Activated T-helper 1 cell treated with anti-CD3 and anti-CD28 coated beads, Interleukin-2, amount 50 U/mL, for 16 hours (primary cell): ENCODE data around the gene RNPEP.
"Not testable (repeated sequence)": the region's sequence is repeated elsewhere in the genome, so short reads cannot be mapped to it uniquely, and the experiment has no call there.

Source experiments
- DNase-seq, 2 donors: peaks; one replicate each; pipeline ENCODE4 v3.0.0-alpha.2; 2020; ENCODE audit warnings: low read depth in 1 of 2, low spot score in 1 of 2

RNPEP gene

DNA sequence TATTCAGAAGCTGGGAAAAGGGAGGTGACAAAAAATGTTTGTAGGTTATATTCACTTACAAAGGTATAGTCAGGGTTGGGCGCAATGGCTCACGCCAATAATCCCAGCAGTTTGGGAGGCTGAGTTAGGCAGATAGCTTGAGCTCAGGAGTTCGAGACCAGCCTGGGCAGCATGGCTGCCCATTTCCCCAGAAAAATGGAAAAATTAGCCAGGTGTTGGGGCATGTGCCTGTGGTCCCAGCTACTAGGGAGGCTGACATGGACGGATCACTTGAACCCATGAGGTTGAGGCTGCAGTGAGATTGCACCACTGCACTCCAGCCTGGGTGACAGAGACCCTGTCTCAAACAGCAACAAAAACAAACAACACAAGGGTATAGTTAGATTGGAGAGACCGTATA is 24.1 kb upstream of the RNPEP start:
- DNase-seq, result no peak

DNA sequence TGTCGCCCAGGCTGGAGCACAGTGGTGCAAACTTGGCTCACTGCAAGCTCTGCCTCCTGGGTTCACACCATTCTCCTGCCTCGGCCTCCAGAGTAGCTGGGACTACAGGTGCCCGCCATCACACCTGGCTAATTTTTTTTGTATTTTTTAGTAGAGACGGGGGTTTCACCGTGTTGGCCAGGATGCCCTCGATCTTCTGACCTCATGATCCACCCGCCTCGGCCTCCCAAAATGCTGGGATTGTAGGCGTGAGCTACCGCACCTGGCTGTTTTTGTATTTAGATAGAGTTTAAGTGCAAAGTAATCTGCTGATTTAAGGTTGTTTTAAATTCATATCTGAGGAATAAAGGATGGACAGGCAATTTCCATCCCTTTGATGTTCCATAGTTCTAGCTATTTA is 20.1 kb upstream of the RNPEP start:
- DNase-seq, result not testable (repeated sequence)

DNA sequence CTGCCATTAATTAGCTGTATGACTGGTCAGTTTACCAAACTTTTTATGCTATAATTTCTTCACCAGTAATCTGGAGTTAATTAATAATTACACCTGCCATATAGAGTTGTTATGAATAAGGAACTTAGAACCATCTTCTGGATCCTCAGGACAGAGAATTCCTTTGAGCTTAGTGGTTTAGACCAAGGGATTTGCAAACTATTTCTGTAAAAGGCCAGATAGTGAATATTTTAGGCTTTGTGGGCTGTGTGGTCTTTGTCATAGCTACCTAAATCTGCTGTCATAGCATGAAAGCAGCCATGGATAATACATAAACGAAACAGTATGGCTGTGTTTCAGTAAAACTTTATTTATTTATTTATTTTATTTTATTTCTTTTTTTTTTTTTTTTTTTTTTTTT is 18.2 kb upstream of the RNPEP start:
- no peak for DNase-seq

DNA sequence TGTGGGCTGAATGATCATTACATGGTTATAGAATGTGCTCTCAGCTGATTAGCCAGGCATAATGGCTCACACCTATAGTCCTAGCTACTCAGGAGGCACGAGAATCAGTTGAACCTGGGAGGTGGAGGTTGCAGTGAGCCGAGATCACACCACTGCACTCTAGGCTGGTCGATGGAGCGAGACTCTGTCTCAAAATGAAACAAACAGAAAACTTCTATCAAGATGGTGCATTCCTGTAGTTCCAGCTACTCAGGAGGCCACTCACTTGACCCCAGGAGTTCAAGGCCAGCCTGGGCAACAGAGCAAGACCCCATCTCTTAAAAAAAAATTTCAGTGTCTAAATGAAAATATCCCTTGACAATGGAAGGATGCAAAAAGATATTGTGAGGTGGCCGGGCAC is 16.3 kb upstream of the RNPEP start:
- DNase-seq, result no peak

DNA sequence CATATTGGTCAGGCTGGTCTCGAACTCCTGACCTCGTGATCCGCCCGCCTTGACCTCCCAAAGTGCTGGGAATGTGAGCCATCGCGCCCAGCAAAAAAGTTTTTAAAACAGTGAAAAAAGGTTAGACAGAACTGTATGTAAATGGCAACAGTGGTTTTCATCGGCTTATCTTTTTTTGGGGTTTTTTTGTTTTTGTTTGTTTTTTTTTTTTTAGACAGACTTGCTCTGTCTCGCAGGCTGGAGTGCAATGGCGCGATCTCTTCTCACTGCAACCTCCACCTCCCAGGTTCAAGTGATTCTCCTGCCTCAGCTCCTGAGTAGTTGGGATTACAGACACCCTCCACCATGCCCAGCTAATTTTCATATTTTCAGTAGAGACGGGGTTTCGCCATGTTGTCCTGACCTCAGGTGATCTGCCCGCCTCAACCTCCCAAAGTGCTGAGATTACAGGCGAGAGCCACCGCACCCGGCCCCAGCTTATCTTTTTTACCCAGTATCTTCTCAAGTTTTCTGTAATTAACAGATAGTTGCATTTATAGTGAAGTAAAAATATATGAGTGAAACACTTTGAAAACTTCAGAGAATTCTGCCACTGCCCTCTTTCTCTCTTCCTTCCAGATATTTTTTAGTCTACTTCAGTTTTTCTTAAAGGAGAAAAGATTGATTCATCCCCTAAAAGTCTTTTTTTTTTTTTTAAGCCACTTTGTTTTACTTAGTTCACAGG is 14.1 kb upstream of the RNPEP start:
- DNase-seq, result no peak

DNA sequence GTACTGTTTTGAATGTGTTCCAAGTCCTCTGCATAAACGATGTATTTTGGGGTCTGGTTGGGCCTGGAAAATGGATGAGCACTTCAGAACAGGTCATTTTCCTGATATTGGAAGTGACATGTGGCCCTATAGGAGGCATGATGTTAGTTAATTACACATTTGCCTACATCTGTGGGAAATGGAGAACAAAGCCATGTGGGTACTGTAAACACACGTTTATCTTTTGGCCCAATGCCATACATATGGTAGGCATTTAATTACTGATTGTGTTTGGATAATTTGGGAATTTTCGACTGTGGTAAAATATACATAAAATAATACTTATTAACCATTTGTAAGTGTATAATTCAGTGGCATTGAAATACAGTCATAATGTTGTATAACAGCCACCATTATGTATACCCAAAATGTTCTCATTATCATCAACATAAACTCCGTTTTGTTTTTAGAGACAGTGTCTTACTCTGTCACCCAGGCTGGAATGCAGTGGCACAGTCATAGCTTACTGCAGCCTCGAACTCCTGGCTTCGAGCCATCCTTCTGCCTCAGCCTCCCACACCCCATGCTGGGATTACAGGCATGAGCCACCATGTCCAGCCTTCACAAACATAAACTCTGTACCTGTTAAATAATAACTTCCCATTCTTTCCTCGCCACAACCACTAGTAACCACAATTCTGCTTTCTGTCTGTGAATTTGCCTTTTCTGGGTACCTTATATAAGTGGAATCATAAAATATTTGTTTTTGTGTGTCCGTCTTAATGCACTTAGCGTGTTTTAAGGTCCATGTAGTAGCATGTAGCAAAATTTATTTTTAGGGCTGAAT is 11.9 kb upstream of the RNPEP start:
- no peak for DNase-seq

DNA sequence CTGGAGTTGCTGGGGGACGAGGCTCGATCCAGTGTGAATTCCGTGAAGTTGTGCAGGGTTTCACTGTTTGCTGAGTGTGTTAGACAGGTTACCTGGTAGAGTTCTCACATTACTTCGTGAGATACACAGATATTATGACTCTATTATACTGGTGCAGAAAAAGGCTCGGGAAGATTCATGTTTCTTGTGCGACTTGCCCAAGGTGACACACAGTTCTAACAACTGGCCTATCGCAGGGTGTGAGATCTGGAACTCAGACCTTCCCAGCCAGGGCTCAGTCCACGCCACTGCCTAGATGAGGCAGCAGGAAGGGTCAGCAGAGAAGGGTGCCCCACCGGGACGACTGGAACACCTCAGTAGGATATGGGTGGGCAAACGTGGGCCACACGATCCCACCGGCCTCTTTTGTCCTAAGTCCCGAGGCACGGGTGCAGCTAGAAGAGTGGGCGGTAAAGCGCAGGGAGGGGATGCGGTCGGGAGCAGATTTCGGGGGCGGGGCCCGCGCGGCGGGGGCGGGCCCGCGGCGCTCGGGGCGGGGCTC is 296 bp upstream of the RNPEP start:
- peak; percentile 37 to 50 for DNase-seq

DNA sequence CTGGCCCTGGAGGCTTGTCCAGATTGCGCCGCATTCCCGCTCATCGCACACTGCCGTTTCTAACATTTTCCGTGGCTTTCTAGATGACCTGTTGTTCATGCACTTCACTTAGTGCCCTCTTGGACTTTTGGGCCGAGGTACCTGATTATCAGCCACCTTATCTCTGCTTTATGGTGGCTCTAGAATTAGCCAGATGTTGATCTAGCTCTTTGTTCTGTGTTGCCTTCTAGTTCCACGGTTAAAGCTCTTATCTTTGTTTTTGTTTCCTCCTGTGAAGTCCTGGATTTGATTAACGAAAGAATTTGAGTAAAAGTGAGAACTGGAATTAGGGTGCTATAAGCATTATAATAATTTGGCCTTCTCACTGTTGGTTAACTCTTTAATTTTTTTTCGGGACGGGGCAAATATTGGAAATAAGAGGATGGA is 945 bp downstream of the RNPEP start:
- DNase-seq, result no peak

DNA sequence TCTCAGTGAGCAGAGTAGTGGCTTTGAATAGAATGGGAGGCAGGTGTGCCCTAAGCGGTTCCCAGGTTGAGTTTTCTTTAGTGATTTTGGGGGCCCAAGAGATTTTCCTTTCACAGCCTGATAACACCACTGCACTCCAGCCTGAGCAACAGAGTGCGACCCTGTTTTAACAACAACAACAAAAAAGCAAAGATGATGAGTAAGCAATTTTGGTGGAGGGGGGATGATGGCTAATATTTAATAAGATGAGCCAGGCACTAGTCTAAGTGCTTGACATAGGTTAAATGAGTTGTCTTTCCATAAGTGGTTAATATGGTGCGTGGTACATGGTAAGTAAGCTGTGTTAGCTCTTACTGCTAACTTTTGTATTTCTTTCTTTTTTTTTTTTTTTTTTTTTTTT is 2.0 kb downstream of the RNPEP start:
- DNase-seq, result no peak

DNA sequence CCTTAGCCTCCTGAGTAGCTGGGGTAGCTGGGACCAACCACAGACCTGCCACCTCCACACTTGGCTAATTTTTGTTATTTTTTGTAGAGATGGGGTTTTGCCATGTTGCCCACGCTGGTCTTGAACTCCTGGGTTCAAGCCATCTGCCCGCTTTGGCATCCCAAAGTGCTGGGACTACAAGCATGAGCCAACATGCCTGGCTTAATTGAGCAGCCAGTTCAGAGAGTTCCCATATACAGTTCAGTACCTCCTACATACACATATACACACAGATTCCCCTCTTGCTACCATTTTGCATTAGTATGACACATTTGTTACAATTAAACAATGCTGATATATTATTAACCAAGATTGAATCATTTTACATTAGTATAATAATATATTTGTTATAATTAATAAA is 2.9 kb downstream of the RNPEP start:
- DNase-seq, result no peak

DNA sequence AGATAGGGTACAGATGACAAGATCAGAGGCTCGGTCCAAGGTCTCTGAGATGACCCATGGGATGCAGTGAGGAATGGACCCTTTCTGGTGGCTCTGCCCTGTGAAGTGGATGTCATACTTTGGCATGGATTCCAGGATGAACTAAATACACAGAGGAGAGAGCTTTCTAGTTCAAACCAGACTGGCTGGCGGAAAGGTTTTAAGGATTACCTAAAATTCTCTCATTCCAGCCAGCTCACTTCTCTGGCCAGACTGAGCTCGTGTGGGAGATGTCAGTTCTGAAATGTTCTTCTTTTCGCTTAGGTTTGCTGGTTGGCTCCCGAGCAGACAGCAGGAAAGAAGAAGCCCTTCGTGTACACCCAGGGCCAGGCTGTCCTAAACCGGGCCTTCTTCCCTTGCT is 6.2 kb downstream of the RNPEP start:
- DNase-seq, result no peak

DNA sequence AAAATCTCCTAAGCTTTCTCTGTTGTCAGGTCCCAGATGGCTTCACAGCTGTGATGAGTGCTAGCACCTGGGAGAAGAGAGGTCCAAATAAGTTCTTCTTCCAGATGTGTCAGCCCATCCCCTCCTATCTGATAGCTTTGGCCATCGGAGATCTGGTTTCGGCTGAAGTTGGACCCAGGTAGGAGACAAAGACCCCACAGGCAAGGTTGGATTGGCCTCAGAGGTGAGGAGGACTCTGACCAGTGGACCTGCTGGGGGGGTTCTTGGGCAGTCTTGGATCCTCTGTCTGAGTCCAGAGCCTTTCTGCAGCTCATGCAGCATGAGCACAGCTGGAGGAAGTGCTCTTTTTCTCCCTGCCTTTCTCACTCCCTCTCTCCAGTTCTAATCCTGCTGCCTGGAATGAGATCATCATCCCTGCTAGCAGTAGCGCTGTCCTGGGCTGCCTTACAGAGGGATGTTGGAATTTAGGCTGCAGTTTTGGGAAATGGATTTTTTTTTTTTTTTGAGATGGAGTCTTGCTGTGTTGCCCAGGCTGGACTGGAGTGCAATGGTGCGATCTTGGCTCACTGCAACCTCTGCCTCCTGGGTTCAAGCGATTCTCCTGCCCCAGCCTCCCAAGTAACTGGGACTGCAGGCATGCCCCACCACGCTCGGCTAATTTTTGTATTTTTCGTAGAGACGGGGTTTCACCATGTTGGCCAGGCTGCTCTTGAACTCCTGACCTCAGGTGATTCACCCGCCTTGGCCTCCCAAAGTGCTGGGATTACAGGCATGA is 7.1 kb downstream of the RNPEP start:
- DNase-seq, result no peak

DNA sequence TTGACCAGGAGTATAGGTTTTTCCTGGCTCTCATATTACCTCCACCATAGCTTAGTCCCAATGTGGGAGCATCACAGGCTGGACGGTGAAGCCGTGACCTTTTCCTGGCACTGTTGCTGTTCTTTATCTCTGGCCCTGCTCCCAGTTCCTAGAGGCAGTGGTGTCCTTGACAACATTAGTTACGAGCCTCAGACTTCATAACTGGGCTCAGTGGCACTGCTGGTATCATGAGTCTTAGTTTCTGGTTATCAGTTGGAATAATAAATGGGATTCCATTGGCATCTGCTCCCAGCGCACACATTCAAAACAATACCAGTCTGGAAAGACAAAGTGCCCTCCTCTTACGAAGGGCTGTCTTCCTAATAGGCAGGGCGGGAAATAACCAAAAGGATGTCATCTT is 8.0 kb downstream of the RNPEP start:
- DNase-seq, result no peak

DNA sequence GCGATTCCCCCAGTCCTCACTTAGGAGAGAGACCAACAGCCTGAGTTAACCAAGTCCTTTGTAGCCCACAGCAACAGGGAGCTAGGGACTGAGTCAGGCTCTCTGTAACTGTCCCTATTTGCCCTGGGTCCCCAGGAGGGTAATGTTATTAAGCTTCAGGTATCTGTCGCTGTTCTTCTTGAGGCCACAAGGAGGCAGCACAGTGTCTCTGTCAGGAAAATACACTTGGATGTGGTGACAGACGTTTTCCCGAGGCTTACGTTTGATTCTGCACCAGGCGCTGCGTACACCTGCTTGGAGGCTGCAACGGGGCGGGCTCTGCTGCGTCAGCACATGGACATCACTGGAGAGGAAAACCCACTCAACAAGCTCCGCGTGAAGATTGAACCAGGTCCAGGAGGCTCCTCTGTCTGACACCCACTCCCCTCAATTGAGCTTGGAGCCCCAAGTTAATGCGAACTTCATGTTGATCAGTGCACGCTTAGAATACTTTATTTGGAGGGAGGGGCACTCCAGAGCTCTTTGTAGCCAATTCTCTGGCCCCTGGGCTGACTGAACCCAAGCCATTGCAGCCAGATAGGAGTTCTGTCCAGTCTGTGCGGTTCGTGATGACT is 17.3 kb downstream of the RNPEP start:
- DNase-seq, result no peak

DNA sequence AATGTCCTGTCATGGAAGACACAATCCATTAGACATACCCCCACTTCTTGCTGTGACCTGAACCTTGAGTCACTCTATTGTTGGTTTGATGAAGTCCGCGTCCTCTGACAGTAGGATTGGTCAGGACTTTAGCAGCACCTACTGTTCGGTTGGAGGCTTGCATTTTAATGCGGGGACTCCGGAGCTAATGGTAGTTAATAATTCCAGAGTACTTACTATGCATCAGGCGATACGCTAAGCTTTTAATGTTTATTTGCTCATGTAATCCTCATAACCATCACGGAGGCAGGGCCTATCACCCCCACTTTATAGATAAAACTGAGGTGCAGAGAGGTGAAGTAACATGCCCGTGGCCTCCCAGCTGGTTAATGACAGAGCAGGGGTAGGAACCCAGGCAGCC is 20.1 kb downstream of the RNPEP start:
- no peak for DNase-seq

DNA sequence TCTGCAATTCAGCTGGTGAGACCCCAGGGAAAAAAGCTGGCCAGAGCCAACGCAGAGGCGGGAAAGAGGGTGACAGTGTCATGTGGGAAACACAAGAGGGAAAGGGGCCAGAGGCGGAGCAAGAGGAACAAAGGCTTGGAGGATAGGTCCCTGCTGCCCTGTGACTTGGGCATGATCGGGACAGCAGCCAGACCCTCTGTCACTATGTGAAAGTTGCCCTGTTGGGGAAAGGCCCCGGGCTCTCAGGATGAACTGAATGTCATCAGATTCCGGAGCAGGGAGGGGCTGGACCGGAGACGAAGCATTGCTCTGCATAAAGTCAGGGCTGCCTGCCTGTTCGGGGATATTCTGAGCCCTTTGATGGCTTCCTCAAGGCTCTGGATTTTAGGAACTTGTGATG is 22.3 kb downstream of the RNPEP start:
- DNase-seq, result no peak

DNA sequence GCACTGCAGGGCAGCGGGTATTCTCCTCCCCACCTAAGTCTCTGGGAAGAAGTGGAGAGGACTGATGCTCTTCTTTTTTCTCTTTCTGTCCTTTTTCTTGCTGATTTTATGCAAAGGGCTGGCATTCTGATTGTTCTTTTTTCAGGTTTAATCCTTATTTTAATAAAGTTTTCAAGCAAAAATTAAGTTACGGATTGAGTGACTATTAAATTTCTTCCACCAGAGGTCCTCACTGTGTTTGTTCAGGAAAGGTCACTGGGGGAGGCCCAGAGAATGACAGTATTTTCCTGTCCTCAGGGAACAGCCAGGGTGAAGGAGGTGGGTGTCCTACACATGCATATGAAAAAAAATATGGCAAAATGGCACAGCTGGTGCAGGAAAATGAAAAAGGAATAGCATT is 23.5 kb downstream of the RNPEP start:
- DNase-seq, result no peak

DNA sequence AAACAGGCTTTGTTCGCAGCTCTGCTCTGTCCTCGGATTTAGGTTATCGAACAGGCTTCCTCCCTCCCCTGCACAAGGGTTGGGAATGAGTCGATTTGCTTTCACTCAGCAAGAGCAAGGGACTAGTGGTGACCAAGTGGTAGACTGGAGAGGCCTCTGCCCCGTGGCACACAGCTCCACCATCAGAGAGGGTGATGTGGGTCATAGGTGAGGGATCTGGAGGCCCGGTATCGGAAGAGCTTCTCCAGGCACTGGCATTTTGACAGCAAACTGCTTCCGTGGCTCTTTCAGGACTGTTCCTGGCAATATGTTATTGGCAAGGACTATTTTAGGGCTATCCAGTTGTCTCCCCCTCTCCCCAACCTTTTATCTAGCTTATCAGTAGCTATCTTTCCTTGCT is 24.9 kb downstream of the RNPEP start:
- no peak for DNase-seq

DNA sequence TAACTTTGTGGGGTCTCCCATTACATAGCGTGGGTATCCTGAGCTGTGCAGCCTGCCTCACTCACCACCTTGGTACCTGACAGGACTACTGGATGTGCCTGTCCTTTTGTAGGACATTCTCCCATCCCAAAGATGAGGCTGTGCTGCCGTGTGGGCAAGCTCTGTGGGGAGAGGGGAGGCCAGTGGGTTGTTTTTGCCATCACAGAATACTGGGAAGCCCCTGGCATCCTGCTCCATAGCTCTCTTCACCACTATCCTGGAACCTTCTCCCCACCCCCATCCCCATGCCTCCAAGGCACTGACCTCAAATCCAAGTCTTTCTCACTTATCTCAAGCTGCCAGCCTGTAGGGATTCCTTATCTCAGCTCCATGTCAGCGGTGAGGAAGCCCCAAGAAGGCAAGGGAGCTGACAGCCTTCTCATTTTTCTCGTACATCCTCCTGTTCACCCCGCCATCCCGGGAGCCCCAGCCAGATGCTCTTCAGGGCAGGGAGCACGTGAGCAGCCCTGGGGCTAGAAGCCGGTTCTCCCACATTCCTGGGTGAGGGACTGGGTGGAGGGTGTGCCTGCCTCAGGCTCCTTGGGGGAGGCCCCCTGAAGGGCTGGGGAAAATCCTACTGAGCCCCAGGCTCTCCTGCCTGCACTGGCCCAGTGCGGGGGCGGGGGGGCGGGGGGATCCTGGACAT is 25.5 kb downstream of the RNPEP start:
- no peak for DNase-seq

DNA sequence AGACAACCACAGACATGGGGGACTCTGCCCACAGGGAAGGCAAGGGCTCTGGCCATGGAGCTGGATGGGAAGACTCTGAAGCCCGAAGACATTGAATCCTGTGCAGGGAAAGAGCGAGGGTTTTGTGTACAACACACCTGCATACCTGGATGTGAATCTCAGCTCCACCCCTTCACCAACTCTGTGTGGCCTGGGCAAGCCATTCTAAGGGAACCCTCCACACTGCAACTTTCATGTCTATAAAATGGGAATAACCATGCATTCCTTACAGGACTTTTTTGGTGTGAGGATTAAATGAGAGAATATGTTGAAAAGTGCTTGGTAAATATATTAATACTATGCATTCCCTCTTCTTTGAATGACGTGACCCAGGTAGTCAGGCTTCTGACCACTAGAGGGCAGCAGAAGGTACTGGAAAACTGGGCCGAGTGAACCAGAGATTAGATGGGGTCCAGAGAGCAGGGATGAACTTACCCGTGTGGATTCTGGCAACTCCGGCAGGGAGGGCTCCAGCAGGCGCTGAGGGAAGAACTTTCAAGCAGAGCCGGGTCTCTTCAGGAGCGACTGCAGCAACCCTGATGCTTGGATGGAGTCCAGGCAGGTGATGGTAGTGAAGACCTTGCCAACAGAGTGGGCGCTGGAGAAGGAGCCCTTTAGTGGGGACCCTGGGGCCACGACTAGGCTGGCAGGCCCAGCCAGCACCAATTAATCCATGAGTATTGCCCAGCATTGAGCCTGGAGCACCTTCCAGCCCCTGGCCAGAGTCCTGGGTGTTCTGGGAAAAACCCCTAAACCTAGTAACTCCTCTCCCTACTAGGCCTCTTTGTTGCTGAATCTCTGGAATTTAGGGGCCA is 27.1 kb downstream of the RNPEP start:
- DNase-seq, result peak in 1 of 2 donors; percentile 29
